ENCODE measurements around the gene PPP1R1B.

DNA sequence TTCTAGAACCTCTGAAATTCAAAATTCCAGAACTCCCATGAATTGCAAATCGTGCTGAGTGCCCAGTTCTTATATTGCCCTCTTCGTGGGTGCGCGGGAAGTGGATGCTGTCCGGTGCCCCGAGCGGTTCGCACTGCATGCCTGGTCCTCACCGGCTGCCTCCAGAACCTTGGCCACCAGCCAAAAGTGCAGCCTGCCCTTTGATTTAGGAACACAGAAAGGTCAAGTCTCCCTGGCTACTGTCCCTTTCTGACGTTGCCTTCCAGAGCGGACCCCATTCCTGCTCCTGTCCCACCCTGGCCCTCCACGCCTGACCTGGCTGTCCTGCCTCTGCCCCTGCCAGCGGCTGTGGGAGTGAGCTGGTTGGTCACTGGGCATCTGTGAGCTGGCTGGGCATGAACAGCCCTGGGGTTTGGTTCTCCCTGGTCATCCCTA is 28.7 kb upstream of the PPP1R1B start:
- TF ChIP-seq, protein P1, sequence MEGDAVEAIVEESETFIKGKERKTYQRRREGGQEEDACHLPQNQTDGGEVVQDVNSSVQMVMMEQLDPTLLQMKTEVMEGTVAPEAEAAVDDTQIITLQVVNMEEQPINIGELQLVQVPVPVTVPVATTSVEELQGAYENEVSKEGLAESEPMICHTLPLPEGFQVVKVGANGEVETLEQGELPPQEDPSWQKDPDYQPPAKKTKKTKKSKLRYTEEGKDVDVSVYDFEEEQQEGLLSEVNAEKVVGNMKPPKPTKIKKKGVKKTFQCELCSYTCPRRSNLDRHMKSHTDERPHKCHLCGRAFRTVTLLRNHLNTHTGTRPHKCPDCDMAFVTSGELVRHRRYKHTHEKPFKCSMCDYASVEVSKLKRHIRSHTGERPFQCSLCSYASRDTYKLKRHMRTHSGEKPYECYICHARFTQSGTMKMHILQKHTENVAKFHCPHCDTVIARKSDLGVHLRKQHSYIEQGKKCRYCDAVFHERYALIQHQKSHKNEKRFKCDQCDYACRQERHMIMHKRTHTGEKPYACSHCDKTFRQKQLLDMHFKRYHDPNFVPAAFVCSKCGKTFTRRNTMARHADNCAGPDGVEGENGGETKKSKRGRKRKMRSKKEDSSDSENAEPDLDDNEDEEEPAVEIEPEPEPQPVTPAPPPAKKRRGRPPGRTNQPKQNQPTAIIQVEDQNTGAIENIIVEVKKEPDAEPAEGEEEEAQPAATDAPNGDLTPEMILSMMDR (IDR thresholded peaks at IDR 0.05) = no peak
- no peak for TF ChIP-seq POLR2A (IDR thresholded peaks at IDR 0.05)
